ENCODE results near the gene CBX5. TPM values are rescaled to one million over a fixed set of nuclear protein-coding genes. Genes with fewer than 3 reads are reported as not detected.
A peak's percentile ranks its signal among the peaks of the same experiment; 100 is the strongest.

CBX5 gene
- total RNA-seq, 2 donors from 2014 or later = 27.0 to 34.3 TPM

- H3K27me3 ChIP-seq = no peaks in the 10 kb centered on the region
- ATAC-seq (peak; percentile 87), DNase-seq (peak; percentile 96 to 100 (median 98))
- peak within 1 kb of the TSS; percentile 52 to 62 for H3K4me3 ChIP-seq
- intact Hi-C loops (cut with DNase I) = no loop called here
- TF ChIP-seq POLR2A (IDR thresholded peaks at IDR 0.05) = peak; percentile 88 to 99 (median 99)
- TF ChIP-seq CTCF (IDR thresholded peaks at IDR 0.05) = peak in 1 of 7 experiments; percentile 17
- peaks cover 8 to 14% of the 10 kb centered on the region in 2 donors for H3K36me3 ChIP-seq (replicated peaks in 1 of 2; ENCODE audit: insufficient read depth in 1 of 2, low read depth in 2 of 2)
- H3K4me1 ChIP-seq = peaks cover 48% of the 10 kb centered on the region
- peak within 1 kb of the TSS; percentile 84 to 99 (median 96) for H3K27ac ChIP-seq
- WGBS, 2 donors = 0% methylated on average over 48 of the region's 48 CpGs
- no peaks in the 10 kb centered on the region for H3K9me3 ChIP-seq
Measured at GRCh38 chr12:54280468-54281260, 742 bp upstream of the CBX5 start, which contains the start of gene HNRNPA1. Gene HNRNPA1 (plus strand): TSS chr12:54280726. CDS start chr12:54280808, 82 bp downstream.

- no peaks in the 10 kb centered on the region for H3K9me3 ChIP-seq
- no peaks in the 10 kb centered on the region for H3K27me3 ChIP-seq
- peak overlapping the region; percentile 84 to 99 (median 96) for H3K27ac ChIP-seq
- H3K4me1 ChIP-seq = peaks cover 46% of the 10 kb centered on the region
- ATAC-seq = no peak
- TF ChIP-seq CTCF (IDR thresholded peaks at IDR 0.05) (no peak), POLR2A (IDR thresholded peaks at IDR 0.05) (no peak)
- peak overlapping the region; percentile 28 to 45 for H3K4me3 ChIP-seq
- peaks cover 8 to 10% of the 10 kb centered on the region in 2 donors for H3K36me3 ChIP-seq (replicated peaks in 1 of 2; ENCODE audit: insufficient read depth in 1 of 2, low read depth in 2 of 2)
- intact Hi-C loops (cut with DNase I) = no loop called here
- DNase-seq = no peak
- 0% methylated on average over 10 to 19 of the region's 19 CpGs for WGBS, 2 donors
Measured at GRCh38 chr12:54279227-54279631, 693 bp downstream of the CBX5 start.

- WGBS, 2 donors = 38 to 64% methylated on average over 4 to 5 of the region's 5 CpGs
- peaks cover 2 to 5% of the 10 kb centered on the region in 2 donors for H3K36me3 ChIP-seq (replicated peaks in 1 of 2; ENCODE audit: insufficient read depth in 1 of 2, low read depth in 2 of 2)
Measured at GRCh38 chr12:54277823-54278276, 2.1 kb downstream of the CBX5 start.

GRCh38 chr12:54276368-54276767 is 3.6 kb downstream of the CBX5 start:
- Histone ChIP-seq H3K4me1 (peaks cover 32% of the 10 kb centered on the region), H3K36me3 (replicated peaks in 1 of 2; ENCODE audit: insufficient read depth in 1 of 2, low read depth in 2 of 2) (no peaks in the 10 kb centered on the region), H3K27ac (no peak overlapping the region), H3K27me3 (no peaks in the 10 kb centered on the region), H3K9me3 (no peaks in the 10 kb centered on the region), H3K4me3 (no peak overlapping the region)
- no peak for TF ChIP-seq POLR2A (IDR thresholded peaks at IDR 0.05)
- TF ChIP-seq CTCF (IDR thresholded peaks at IDR 0.05) = no peak
- no peak for DNase-seq
- WGBS, 2 donors = 86 to 88% methylated on average over 3 of the region's 3 CpGs
- no peak for ATAC-seq
- intact Hi-C loops (cut with DNase I) = no loop called here

More at GRCh38 chr12:54277823-54278276, 2.1 kb downstream of the CBX5 start:
- DNase-seq = no peak
- intact Hi-C loops (cut with DNase I) = no loop called here
- no peak for ATAC-seq
- Histone ChIP-seq H3K9me3 (no peaks in the 10 kb centered on the region), H3K4me3 (no peak overlapping the region), H3K4me1 (peaks cover 39% of the 10 kb centered on the region), H3K27me3 (no peaks in the 10 kb centered on the region), H3K27ac (peak overlapping the region in 3 of 4 donors; percentile 33 to 95 (median 84))
- TF ChIP-seq CTCF (IDR thresholded peaks at IDR 0.05) (no peak), POLR2A (IDR thresholded peaks at IDR 0.05) (no peak)

All from body of pancreas (tissue), 4 donors.